Tibial artery (tissue), 4 donors: ENCODE data around the gene SMPD3.

Source experiments
- DNase-seq, 2 donors: peaks; one replicate each; pipeline ENCODE4 v3.0.0-alpha.2; 2019
- H3K27ac ChIP-seq, 2 donors: fragments of 200-600 bp; sonication (generic) in 1 of 2; 1 replicate in 1 of 2; 2 replicates in 1 of 2; pipeline ENCODE4 v1.5.1; 2018 to 2019; ENCODE audit warnings: mild to moderate bottlenecking in 1 of 2
- H3K27me3 ChIP-seq, 2 donors: fragments of 200-600 bp; sonication (generic) in 1 of 2; one replicate each; pipeline versions ENCODE4 v1.5.1 to v1.6.0; 2016 to 2019
- H3K36me3 ChIP-seq, 3 donors: fragments of 200-600 bp; sonication (generic) in 2 of 3; one replicate each; pipeline ENCODE4 v1.5.1; 2016 to 2019; ENCODE audit warnings: mild to moderate bottlenecking in 2 of 3
- H3K4me1 ChIP-seq, 4 donors: fragments of 200-600 bp; sonication (generic) in 2 of 4; 1 replicate in 3 of 4; 2 replicates in 1 of 4; pipeline ENCODE4 v1.5.1; 2016 to 2019
- H3K4me3 ChIP-seq, 2 donors: fragments of 200-600 bp; sonication (generic) in 1 of 2; 1 replicate in 1 of 2; 2 replicates in 1 of 2; pipeline ENCODE4 v1.5.1; 2018 to 2019; ENCODE audit warnings: mild to moderate bottlenecking in 2 of 2
- H3K9me3 ChIP-seq, 3 donors: fragments of 200-600 bp; sonication (generic) in 1 of 3; one replicate each; pipeline ENCODE4 v1.5.1; 2016 to 2019
- CTCF ChIP-seq, 2 experiments: fragments of 200-600 bp in 1 of 2; fragments of 450-650 bp in 1 of 2; IDR thresholded peaks; one replicate each; pipeline ENCODE4 v1.5.1; 2017 to 2019; ENCODE audit warnings: antibody characterized with exemption in 2 of 2, mild to moderate bottlenecking in 1 of 2, moderate library complexity in 1 of 2
- intact Hi-C: fragments of 100-400 bp; cut with DNase I; formaldehyde crosslinking; loops from one replicate; pipeline ENCODE4 v1.15.0; 2023; ENCODE audit warnings: low total_unique reads

SMPD3 gene

DNA sequence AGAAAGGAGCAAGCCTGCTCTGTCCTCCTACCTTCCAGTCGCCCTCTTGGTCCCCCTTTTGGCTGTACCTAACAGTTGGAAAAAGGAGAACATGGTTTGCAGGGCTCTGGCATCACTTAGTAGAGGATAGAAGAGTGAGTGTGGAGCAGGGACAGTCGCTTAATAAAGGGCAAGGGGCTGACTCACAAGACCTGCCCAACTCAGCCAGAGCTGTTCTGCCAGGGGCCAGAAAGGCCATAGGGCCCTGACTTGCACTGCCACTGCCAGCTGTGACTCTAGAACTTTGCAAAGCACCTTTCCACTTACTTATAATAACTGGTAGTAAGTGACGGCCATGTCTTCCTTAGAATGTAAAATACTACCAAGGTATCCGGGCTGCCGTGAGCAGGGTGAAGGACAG lies 124.0 kb downstream of the SMPD3 start:
- TF ChIP-seq CTCF (IDR thresholded peaks at IDR 0.05): no peak
- no peaks in the 10 kb centered on the region for H3K27me3 ChIP-seq
- peak in 1 of 2 donors; percentile 44 for DNase-seq
- no peak overlapping the region for H3K4me3 ChIP-seq
- intact Hi-C loops: no loop called here
- peaks cover 11 to 74% (median 36%) of the 10 kb centered on the region in 3 donors for H3K36me3 ChIP-seq
- H3K4me1 ChIP-seq: no peaks in the 10 kb centered on the region
- no peak overlapping the region for H3K27ac ChIP-seq
- no peaks in the 10 kb centered on the region for H3K9me3 ChIP-seq

DNA sequence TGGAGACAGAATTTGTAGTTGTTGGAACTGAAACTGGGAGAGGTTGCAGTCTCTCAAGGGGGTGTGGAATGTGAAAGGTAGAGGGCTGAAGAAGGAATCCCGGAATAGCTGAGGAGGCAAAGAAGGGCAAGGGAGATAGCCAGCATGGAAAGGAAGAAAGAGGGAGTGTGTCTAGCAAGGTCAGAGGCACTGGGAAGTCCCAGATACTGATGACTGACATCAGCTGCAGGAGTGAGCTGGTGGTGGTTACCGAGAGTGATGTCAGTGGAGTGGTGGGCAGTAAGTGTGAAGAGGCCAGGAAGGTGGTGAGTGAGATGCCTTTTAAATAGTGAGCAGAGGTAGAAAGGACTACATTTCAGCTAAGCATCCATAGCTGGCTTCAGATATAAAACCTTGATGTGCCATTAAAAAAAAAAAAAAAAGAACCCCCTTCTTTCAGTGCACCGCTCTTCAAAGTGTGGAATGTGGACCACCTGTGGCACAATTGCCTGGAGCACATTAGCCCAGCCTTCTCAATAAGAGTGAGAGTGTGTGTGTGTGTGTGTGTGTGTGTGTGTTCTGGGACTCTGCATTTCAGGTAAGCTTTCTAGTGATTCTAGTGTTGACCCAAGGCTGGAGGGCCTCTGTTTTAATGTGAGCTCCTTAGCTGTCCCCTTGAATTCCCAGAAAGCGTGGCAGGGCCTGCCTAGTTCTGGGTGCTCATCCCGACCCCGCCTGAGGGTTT lies 129.0 kb downstream of the SMPD3 start:
- Histone ChIP-seq H3K27me3 (no peaks in the 10 kb centered on the region), H3K27ac (no peak overlapping the region), H3K4me3 (no peak overlapping the region), H3K4me1 (no peaks in the 10 kb centered on the region), H3K36me3 (peaks cover 4 to 90% (median 47%) of the 10 kb centered on the region in 3 donors), H3K9me3 (no peaks in the 10 kb centered on the region)
- peak in 1 of 2 donors; percentile 21 for DNase-seq
- no peak for TF ChIP-seq CTCF (IDR thresholded peaks at IDR 0.05)
- intact Hi-C loops: no loop called here

DNA sequence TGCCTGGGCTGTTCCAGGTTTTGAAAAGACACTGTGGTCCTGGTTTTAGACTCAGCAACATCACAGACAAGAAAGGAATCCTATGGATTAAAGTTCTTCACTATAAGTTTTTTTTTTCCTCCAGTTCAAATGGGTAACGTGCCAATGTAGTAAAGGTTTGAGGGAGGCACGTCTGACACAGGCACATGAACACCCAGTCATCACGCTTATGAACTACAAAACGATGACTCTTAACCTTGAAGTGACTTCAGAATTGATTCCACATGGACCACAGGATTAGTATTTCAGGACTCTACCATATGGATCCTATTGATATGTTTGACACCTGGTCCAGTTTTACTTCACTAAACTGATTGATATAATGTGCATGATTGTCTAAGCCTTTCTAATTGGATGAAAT lies 135.2 kb downstream of the SMPD3 start:
- Histone ChIP-seq H3K4me3 (no peak overlapping the region), H3K27me3 (no peaks in the 10 kb centered on the region), H3K27ac (no peak overlapping the region), H3K9me3 (no peaks in the 10 kb centered on the region), H3K36me3 (peaks cover 0 to 46% (median 24%) of the 10 kb centered on the region in 3 donors), H3K4me1 (peaks cover 0 to 40% (median 22%) of the 10 kb centered on the region in 4 donors)
- no peak for TF ChIP-seq CTCF (IDR thresholded peaks at IDR 0.05)
- intact Hi-C loops: no loop called here
- DNase-seq: no peak

GRCh38 chr16:68310774-68311511 lies 137.4 kb downstream of the SMPD3 start, which contains the start of the genes PRMT7 and SLC7A6OS:
Gene PRMT7, plus strand, starts transcription at chr16:68311019. Its CDS starts 4,961 bp downstream, at chr16:68315980.
Gene SLC7A6OS, minus strand, starts transcription at chr16:68310946. Its CDS starts 20 bp downstream, at chr16:68310926.
- intact Hi-C loops: loop anchor here (1.0 kb wide), 1 partner anchor 47 kb away; the partner anchor contains the start of gene SLC7A6

GRCh38 chr16:68310437-68310773 lies 137.9 kb downstream of the SMPD3 start:
- H3K27ac ChIP-seq: peak overlapping the region; percentile 71 to 79
- no peak for TF ChIP-seq CTCF (IDR thresholded peaks at IDR 0.05)
- peaks cover 0 to 40% (median 22%) of the 10 kb centered on the region in 4 donors for H3K4me1 ChIP-seq
- peak overlapping the region; percentile 64 to 91 for H3K4me3 ChIP-seq
- no peak for DNase-seq
- H3K36me3 ChIP-seq: peaks cover 8 to 46% (median 29%) of the 10 kb centered on the region in 3 donors
- no peaks in the 10 kb centered on the region for H3K9me3 ChIP-seq
- intact Hi-C loops: loop anchor here (1.0 kb wide), 1 partner anchor 46 kb away; the partner anchor contains the start of gene SLC7A6
- no peaks in the 10 kb centered on the region for H3K27me3 ChIP-seq

More at GRCh38 chr16:68310774-68311511, 137.4 kb downstream of the SMPD3 start, which contains the start of the genes PRMT7 and SLC7A6OS:
- Histone ChIP-seq H3K9me3 (no peaks in the 10 kb centered on the region), H3K4me1 (peaks cover 0 to 40% (median 22%) of the 10 kb centered on the region in 4 donors), H3K36me3 (peaks cover 8 to 46% (median 29%) of the 10 kb centered on the region in 3 donors), H3K27me3 (no peaks in the 10 kb centered on the region), H3K27ac (peak within 1 kb of the TSS; percentile 71 to 79), H3K4me3 (peak within 1 kb of the TSS; percentile 64 to 91)
- DNase-seq: peak; percentile 91 to 92
- peak in 1 of 2 experiments; percentile 25 for TF ChIP-seq CTCF (IDR thresholded peaks at IDR 0.05)
